GM19238 (cell line): Measurements from ENCODE around the gene DPYSL5.
A peak's percentile ranks its signal among the peaks of the same experiment; 100 is the strongest.
"Not testable (repeated sequence)": the region's sequence is repeated elsewhere in the genome, so short reads cannot be mapped to it uniquely, and the experiment has no call there.

Experiments
- DNase-seq: peaks from one replicate; pipeline ENCODE4 v3.0.0; 2011; ENCODE audit warnings: low spot score; ENCODE audit not compliant: insufficient read length

The DPYSL5 gene

DNA sequence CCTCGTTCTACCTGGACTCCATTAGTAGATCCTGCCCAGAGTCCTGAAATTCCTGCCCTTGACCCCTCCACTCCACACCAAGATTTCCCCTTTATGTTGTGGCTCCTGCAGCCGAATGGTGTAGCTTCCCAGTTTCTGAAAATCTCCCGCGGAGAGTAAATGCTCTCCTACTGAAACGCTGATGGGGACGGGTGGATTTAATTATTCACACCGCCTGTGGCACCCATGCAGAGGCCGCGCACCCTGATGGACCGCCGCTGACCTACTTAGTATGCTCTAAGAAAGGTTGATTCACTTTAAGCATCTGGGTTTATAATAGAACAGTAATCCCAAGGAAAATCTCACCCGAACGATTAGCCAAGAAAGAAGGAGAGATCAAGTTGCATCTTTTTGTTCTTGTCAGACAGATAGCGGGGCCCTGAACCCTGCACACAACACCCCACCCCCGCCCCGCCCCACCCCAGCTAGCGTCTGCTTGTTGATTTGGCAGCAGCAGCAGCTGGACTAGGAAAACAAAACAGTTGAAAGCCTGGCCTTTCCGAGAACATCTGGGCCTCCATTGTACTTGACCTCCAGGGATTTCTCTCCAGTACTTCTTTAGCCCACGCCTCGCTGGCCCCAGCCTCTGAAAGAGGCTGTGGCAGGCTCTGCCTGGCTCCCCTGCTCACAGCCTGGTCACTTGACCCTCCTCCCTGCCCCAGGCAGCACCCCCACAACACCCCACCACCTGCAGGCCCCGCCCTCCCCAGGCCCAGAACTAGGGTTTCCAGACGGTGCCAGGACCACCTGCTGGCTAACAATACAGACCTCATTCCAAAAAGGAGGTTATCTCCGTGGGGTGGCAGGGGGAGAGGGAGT, 53.6 kb downstream of the DPYSL5 start:
- no peak for DNase-seq

DNA sequence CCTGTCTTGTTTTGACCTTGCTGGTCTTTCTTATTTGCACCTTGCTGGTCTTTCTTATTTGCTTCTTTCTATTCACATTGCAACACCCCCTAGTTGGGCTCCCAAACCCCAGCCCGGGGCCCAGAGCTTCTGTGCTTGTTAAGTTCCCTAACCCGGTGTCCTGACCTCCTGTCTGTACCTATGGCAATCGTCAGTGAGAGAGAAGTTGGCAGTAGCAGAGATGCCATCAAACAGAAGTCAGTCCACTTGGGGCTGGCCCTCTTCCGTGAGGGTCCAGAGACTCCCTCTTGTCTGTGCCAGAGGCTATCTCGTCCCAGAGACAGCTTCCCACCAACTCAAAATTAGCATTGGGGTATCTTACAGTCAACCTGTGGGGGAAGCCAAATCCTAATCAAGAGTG, 55.7 kb downstream of the DPYSL5 start:
- no peak for DNase-seq

DNA sequence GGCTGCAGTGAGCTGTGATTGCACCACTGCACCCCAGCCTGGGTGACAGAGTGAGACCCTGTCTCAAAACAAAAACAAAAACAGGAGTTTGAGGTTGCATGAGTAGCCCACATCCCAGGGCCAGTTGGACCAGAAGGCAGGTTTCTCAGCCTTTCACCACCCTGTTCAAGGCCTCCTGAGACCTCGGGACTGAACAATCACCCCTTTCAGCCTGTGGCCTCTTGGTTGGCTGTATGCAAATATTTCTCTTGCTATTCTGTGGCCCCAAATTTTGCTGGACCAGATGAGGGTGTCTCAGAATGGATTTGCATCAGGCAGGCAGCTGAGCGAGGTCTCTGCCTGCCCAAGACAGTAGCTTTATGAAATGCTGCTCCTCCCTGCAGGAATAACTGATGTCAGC, 56.9 kb downstream of the DPYSL5 start:
- DNase-seq = no peak

DNA sequence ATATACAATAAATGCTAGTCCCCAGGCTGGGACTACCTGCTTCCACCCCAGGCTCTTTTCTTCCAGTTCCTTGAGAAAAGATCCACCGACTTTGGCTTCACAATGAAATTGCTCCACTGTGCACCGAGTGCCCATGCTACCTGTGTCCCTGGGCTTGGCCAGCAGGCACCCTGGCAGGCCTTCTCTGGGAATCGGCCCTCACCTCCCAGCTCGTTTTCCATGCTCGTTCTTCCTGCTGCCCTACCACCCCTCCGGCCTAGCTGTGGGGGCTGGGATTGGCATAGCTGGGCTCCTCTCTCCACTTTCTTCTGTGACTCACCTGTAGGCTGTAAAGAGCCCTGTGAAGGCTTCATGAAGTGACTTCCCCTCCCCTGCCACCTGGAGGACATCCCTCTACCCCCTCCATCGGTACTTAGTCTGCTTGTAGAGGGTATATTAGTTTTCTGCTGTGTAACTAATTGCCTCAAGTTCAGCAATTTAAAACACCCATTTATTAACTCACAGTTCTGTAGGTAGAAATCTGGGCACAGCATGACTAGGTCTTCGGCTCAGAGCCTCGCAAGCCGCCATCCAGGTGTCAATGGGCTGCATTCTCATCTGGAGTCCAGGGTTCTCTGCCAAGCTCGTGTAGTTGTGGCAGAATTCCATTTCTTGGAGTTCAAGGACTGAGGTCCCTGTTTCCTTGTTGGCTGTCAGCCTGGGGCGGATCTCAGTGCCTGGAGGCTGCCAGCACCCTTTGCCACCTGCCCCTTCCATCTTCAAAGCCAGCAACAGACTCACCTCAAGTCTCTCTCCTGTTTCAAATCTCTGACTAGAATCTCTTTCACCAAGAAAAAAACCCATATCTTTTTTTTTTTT, 57.6 kb downstream of the DPYSL5 start:
- no peak for DNase-seq

DNA sequence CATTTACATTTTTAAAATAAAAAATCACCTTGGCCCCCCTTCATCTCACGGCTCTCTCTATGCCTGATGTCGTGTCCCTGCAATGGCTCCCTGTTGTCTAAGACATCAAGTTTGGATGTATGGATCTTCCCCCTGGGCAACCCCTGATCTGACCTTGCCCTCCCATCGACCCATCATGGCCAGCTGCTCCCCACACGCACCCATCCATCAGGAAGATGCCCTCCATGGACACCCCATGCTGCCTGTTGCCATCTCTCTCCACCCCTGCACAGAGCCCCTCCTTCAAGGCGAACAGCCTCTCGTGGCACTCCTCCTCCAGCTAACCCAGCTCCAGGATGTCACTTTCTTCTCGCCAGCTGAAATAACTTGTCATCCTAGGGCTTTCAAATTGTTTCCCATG, 59.5 kb downstream of the DPYSL5 start:
- DNase-seq = no peak

DNA sequence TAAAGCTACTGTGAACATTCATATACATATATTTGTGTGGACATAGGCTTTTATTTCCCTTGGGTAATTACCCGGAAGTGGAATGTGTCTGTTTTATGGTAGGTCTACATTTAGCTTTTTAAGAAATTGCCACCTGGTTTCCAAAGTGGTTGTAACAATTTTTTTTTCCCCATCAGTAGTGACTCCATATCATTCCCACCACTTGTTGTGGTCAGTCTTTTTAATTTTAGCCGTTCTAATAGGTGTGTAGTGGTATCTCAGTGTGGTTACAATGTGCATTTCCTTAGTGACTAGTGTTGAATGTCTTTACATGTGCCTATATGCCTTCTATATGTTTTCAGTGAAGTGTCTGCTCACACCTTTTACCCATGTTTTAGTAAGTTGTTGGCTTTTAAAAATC, 62.2 kb downstream of the DPYSL5 start:
- no peak for DNase-seq

DNA sequence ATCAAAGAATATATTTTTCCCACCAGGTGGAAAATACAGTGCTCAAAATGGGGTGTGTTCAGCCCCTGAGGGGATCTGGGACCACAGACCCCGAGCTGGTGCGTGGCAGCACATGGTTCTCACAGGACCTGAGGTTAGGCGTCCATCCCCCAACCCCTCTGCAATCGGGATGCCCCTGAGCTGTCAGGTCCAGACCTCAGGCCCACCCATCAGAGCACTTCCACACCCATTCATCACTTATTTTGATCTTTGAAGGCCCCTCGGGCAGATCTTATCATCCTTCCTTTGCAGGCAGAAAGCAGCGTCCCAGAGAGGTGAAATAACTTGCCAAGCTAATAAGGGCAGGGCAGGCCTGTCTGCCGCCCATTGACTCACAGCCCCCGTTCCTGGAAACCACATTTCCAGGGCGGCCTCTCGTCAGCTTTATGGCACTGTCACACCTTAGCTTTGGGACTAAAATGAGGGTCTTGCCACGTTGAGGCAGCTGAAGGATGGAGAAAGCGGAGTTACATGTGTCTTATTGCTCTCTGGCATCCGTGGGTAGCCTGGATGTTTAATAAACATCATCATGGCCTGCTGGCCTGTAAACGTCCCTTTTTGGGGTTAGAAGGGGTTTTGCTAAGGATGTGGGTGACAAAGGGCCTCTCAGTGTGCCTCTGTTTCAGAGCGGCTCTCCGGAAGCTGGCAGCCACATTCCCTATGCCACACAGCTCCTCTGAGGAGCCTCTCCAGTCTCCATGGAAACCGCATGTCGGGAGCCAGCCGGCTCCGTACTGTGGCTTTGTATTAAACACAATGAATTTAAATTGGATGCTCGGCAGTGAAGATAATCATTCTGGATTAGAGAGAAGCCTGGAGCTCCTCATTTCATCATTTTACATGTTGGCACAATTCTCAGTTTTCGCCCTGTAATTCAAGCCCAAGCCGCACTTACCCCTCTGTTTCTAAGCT, 64.3 kb downstream of the DPYSL5 start:
- no peak for DNase-seq

DNA sequence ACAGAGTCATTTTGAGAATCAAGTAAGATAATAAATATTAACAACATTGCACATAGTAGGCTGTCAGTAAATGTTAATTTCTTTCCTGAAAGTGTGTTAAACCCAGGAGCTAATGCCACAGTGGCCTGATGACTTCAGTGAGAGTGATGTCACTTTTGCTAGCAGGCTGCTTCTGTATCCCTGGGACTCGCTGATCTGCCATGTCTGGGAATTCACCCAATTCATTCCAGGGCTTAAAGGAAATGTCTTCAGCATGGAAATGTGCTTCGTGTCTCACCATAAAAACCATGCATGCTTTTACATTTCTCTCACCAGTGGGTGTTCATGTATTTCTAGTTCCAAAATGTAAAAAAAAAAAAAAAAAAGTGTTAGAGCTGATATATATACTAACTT, 65.7 kb downstream of the DPYSL5 start:
- DNase-seq = no peak

DNA sequence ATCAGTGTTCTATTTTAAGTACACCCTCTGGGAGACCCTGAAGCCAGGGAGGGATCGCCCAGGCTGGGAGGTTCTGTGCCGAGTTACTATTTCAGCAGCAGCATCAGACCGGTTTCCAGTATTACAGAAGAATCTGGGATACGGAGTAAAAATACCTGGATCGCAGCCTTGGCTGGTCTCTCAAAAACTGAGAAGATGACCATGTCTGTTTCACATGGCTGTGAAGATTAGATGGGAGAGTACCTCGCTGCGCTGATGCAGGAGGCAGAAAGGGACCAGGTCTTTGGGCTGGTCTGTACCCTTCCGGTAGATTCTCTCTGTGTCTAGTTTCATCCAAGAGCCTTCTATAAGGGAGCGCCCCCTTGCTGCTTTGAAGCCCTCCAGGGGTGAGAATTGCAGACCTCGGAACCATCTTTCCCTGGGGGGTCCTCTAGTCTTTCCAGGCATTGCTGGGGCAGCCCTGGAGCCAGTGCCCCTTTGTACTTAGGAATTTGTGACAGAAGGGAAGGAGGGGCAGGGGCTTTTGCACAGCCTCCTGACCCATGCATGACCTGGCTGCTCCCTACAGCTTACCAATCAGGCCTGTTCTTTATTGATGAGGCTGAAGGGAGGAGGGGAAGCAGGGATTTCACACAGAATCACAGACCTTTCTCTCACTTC, 66.2 kb downstream of the DPYSL5 start:
- no peak for DNase-seq

DNA sequence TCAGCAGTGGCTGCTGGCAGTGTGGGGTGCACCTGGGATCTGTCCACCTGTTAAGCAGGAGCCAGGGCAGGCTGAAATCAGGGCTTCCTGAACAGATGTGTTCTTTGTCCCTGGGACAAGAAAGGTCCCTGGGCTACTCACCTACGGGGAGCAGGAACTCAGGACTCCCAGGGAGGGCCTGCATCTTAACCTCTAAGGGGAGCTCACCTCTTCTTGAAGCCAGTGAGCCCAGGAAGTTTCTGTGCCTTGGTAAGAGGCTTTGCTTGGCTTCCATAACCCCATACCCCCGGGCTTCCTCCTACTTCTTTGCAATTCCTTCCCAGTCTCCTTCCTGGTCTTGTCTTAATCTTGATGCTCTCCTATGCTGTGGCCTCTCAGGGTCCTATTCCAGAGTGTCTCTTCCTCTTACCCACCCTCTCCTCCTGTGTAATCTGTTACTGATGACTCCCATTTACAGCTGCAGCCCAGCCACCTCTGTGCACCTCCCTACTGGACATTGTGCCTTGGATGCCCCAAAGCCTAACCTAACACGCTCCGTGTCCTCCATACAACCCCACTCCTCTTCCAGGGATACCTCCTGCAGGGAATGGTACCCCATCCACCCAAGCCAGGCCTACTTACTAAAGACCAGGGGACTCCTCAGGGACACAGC, 66.9 kb downstream of the DPYSL5 start:
- no peak for DNase-seq

DNA sequence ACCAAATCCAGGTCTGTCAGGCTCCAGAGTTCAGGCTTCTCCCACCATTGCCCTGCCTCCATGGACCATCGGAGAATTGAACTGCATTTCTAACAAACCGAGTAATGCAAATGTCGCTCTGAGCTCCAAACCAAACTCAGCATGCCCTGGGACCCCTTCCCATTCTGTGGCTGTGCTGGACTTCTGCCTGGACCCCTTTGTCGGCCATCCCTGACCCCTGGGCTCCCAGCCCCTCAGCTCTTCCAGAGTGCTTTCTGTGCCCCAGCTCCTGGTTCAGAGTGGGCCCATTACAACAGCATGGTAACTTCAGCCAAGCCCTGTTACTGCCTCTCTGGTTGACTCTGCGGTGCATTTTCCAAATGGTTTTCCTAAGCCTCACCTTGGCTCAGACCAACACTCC, 67.4 kb downstream of the DPYSL5 start:
- no peak for DNase-seq

DNA sequence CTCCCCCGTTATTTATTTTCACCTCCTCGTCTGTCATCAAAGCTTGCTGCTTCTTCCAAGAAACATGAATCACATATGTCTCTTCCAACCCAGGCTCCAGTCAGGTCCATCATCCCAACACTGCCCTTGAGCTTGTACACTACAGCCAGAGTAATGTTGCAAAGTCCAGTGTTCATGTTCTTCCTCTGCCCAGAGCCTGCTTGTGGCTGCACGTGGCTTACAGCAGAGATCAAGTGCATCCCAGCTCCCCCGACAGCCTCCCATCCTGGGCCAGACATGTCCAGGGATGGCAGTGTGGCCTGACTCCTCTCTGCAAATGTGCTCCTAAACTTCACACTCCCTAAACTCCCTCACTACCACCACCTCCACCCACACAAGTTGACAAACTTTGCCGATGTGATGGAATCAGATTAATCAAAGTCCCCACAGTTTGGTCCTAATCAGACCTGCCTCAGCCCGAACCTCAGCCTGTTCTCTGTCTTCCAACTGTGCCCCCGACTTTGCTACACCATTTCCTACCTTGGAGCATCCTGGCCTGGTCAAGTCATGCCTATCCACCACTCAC, 68.3 kb downstream of the DPYSL5 start:
- DNase-seq = no peak

DNA sequence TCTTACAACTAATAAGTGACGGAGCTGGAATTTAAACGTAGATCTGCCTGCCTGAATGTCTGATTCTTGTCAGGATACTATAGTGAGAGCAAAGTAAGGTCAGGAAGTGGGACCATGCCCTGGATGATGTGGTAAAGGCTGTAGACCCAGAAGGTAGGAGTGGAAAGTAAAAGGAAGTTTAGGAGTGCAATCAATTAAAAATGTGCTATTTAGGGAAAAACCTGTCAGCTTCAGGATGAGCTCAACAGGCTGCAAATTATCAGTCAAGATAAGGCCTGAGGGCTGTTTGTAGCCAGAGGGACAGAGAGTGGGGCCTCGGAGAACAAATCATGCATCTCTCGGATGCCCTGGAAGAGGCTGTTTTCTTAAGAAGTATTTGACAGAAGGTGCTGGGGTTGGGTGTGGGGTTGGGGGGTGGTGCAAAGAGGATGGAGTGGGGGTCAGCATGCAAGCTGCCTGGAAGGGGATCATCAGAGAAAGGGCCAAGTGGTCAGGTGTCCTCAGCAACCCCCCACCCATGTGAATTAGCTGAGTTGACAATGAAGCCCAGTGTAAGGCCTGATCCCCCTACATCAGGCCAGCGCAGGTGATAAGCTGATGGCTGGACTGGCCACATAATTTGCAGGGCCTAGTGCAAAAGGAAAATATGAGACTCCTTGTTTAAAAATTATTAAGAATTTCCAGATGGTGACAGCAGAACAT, 69.4 kb downstream of the DPYSL5 start:
- DNase-seq = no peak

DNA sequence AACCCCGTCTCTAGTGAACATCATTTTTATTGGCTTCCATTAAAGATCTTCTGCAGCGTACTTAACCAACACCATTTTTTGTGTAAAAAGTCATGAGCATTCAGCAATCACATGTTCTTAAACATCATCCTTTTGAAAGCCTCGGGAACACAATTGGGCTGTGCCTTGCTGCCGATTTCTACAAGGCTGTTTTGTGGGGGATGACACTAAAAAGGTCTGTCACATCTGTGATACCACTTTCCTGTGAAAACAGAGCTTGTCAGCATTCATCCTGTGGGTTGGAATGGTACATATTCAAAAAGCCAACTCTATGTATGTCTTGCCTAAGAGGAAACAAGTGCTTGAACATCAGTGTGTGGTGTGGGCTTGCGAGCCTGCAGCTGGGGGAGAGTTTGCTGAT, 73.4 kb downstream of the DPYSL5 start:
- no peak for DNase-seq

DNA sequence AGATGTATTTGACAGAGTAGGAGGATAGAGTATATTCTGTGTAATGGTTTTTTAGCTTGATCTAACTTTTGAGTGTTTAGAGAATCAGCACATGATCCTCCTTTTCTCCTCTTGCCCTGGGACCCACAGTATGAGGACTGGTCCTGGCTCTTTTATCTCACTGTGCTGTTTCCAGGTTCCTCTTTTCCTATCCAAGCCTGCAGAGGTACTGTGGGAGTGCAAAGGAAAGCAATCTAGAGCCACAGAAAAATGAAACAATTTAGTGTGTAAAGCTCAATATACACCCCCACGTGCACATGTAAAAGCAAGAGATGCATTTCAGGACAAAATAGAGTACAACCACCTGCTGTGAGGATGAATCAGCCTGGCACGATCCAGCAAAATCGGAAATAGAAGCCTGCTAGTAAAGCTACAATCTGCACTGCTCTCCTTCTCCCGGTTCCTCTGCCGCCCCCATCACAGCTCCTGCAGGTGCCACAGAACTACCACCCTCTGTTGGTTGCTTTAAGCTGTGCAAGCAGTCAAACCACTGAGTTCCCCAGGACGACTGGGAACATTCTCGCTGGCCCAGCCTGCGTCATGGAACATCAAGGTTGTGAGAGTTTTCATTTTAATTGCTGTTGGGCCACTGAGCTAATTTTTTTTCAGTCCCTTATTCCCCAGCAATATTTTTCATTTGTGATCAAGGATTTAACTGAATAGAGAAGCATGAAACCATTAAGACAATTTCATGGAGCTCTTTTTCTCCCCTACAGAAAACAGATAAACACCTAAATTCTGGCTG, 74.7 kb downstream of the DPYSL5 start:
- DNase-seq = peak; percentile 48

DNA sequence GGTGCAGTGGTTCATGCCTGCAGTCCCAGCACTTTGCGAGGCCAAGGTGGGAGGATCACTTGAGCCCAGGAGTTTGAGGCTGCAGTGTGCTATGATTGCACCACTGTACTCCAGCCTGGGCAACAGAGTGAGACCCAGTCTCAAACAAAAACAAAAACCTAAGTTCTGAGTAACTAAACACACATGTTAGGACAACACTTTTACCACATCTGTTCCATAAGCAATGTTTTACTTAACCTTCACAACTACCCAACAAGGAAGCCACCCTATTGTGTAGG, 75.2 kb downstream of the DPYSL5 start:
- DNase-seq = not testable (repeated sequence)

DNA sequence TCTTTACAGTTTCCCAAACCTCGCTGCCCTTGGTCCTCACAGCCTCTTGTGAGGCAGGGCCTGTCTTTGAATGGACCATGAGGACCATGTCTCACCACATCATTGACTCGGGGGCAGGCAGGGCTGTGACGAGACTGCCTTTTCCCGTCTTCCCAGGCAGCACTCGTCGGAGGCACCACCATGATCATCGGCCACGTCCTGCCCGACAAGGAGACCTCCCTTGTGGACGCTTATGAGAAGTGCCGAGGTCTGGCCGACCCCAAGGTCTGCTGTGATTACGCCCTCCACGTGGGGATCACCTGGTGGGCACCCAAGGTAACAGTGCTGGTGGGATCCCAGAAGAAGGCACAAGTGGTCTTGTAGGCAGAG, 76.8 kb downstream of the DPYSL5 start:
- DNase-seq = no peak

DNA sequence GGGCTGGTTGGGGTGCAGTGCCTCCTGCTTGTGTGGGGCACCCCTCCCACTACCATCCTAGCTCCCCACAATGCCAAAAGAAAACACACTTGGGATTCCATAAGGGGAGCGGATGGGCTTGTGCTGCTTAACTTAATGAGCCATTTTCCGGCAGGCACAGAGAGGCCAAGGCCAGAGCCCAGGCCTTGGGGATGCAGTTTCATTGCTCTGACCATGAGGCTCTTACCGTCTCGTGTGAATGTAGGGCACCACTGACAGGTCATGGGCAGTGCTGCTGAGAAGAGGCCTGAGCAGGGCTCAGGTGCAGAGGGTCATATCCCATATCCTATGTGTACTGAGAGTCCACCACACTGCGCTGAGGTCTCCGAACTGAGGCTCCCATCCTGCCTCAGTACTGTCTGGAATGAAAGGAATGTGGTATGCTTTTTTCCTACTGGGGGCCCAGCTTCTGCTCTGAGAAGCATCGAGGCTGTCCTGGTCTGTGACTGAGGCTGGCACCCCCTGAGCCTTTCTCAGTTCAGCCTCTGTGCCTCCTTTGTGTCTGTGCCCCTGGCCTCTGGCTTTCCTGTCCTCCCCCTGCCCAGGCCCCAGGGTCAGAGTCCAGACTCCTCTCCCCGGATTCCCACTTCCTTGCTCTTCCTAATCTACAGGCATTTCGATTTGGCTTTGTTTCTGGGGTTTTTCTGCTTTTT, 77.3 kb downstream of the DPYSL5 start:
- no peak for DNase-seq
